HG02678 (cell line): ENCODE data around the gene CRX.
"Not testable (repeated sequence)": the region's sequence is repeated elsewhere in the genome, so short reads cannot be mapped to it uniquely, and the experiment has no call there.

ENCODE experiments used
- ATAC-seq: cut with Tn5 transposase; IDR thresholded peaks from one replicate; pipeline ENCODE4 v1.9.1; 2021; ENCODE audit warnings: mild to moderate bottlenecking, moderate library complexity; ENCODE audit not compliant: unreplicated experiment

CRX gene

DNA sequence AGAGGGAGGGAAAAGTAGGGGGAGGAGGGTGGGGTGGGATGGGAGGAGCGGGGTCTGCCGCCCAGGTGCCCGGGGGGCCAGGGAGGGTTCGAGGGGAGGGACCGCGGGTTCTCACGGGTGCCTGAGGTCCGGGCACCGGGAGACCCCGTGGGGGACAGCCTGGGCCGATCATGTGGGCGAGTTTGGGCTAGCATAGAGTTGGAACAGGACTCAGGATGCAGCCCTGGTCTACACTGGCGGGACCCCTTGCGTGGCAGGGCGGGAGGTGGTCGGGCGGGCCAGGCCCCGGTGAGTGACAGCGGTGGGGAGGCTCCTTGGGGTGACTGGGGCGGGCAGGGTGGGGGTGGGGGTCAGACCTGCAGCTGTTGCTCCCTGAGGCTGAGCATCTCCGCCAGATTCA, 18.6 kb upstream of the CRX start:
- not testable (repeated sequence) for ATAC-seq

DNA sequence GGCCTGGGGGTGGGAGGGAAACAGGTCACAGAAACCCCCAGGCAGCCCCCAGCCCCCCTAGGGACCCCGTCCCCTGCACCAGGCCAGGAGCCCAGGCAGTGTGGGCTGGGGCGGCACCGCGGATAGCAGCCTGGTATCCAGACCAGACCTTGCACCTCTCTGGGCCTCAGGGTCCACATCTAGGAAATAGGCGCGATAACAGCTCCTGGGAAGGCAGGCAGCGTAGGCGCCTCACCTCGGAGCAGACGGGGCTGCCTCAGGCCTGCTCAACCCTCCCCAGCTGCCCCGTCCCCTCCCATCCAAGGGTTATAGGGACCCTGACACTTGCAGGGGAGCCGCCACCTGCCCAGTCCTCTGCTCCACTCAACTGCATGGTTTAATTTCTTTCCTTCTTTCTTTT, 18.1 kb upstream of the CRX start:
- not testable (repeated sequence) for ATAC-seq

DNA sequence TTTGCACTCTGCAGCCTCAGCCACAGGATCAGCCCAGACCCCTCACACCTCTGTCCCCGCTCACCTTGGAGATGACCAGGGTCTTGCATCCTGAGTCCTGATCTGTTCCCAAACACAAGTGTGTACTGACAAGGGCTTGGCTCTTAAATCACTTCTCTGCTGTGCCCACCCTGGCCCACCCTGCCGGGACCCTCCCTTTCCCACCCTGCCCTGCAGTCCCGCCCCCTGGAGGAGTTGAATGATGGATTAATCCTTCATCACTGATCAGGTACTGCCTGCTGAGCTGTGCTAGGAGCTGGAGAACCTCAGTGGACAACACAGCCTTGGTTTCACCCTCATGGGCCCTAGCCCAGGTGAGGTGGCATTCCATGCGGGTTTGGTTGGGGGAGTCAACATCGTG, 17.3 kb upstream of the CRX start, which contains the start of gene TPRX1:
Gene TPRX1 (minus strand): TSS at position 101 of the 400 bp plus-strand sequence. CDS start 12 bp downstream, at position 89.
- not testable (repeated sequence) for ATAC-seq

DNA sequence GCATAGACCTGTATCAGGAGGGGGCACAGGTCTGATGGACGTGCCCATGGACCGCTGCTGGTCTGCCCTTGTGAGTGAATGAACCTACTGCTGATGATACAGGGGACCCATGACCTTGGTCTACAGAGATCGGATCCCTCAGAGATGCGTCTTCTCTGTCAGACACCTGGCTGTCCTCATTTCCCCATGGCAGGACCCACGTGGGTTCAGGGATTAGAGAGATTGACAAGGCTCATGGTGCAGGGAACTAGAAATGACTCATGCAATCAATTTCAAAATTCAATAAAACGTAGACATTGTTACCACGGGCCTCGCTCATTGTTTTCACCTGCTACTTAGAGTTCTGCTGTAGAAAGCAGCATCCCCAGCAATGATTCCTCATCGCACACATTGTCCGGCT, 16.4 kb upstream of the CRX start:
- ATAC-seq = no peak

DNA sequence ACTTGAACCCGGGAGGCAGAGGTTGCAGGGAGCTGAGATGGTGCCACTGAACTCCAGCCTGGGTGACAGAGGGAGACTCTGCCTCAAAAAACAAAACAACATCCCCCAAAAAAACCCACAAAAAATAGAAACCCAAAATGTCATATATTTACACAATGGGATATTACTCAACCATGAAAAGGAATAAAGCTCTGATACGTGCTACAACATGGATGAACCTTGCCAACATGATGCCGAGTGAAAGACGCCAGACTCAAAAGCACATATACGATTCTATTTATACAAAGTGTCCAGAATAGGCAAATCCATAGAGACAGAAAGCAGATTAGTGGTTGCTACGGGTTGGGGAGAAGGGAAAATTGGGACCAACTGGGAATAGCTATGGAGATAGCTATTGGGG, 15.3 kb upstream of the CRX start:
- ATAC-seq = no peak

DNA sequence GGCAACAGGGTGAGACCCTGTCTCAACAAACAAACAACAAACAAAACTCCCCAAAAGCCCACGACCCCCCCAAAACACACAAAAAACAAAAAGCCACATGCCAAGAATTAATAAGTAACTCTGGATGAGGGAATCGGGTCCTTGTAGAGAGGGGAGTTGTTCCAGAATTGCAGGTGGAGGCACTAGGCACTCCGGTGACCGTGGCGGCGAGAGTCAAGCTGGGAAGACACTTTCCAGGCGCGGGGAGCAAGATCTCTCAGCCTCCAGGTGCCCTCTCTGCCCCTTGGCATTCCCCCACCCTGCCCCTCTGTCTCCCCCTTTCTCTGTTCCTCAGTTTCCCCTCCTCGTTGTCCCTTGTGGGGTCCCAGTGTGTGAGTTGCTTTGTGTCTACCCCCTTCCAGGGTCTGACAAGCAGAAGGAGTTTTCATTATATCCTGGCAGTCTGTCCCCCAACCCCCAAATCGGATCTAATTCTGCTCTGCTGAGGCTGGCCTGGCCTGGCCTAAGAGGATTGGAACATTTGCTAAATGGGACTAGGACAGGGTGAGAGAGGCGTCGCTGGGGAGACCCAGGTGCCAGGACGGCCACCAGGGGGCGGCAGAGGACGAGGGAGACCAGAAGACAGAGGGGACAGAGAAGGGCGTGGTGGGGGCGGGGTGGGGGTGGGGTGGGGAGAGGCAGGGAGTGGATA, 8.3 kb upstream of the CRX start:
- ATAC-seq = no peak

DNA sequence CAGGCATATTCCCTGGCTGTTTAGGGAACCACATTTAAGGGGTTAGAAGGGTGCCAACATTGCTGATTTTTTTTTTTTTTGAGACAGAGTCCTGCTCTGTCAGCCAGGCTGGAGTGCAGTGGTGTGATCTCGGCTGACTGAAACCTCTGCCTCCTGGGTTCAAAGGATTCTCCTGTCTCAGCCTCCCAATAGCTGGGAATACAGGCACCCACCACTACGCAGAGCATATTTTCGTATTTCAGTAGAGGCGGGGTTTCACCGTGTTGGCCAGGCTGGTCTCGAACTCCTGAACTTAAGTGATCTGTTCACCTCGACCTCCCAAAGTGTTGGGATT, 7.8 kb upstream of the CRX start:
- ATAC-seq = no peak

DNA sequence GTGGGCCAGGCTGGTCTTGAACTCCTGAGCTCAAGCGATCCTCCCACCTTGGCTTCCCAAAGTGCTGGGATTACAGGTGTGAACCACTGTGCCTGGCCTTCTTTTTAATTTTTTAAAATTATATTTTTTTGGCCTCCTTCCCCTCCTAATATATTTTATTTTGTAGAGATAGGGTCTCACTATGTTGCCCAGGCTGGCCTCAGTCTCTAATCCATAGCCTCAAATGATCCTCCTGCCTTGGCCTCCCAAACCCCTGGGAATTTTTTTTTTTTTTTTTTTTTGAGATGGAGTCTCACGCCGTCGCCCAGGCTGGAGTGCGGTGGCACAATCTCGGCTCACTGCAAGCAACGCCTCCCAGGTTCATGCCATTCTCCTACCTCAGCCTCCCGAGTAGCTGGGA, 5.5 kb upstream of the CRX start:
- ATAC-seq = not testable (repeated sequence)

DNA sequence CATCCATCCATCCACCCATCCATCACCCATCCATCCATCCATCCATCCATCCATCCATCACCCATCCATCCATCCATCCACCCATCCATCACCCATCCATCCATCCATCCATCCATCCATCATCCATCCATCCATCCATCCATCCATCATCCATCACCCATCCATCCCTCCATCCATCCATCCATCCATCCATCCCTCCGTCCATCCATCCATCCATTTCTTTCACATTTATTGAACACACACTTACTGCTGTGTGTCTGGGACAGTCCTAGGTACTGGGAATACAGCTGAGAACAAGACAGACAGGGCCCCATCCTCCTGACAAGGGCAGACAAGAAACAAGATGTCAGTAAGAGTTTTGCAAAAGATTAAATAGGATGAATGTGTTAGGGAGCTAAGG, 3.5 kb upstream of the CRX start:
- not testable (repeated sequence) for ATAC-seq

DNA sequence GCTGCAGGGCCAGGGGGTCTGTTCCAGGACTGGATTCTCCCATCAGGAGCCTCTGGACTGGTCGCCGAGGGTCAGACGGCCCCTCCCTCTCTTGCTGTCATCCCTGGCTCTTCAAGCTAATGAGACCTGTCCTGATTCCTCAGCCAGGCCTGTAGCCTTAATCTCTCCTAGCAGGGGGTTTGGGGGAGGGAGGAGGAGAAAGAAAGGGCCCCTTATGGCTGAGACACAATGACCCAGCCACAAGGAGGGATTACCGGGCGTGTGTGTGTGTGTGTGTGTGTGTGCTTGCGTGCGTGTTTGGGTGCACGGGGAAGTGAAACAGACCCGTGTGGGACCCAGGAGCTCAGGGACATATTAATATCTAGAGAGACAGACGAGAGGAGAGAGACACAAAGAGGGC, 1.9 kb upstream of the CRX start:
- ATAC-seq = no peak

DNA sequence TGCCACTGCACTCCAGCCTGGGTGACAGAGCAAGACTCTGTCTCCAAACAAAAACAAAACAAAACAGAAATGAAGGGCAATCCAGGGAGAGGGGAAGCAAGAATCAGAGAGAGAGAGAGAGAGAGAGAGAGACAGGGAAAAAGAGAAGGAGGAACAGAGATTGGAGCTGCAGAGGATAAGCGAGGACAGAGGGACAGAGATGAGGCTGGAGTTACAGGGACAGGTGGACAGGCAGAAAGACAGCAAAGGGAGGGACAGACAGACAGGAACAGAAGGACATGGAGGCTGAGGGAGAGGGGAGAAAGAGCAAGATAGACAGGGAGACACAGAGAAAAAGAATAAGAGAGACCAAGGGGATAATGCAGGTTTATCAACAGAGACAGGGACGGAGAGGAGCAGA, 1.3 kb upstream of the CRX start:
- no peak for ATAC-seq

DNA sequence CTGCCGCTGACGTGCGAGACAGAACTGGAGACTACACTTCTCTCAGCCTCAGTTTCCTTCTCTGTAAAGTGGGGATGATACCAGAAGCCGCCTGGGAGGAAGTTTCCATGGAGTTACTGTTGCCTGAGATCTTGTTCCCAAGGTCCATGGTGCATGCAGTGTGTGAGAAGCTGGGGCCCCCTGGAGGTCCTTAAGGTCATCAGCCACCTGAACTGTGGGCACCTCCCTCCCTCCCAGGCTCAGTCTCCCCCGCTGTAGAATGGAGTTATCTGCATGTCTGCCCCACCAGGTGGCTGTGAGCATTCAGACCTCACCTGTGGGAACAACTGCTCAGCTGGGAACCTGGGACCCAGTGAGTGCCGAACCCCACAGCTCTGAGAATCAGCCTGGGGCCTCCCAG, 2.7 kb downstream of the CRX start:
- ATAC-seq = no peak

DNA sequence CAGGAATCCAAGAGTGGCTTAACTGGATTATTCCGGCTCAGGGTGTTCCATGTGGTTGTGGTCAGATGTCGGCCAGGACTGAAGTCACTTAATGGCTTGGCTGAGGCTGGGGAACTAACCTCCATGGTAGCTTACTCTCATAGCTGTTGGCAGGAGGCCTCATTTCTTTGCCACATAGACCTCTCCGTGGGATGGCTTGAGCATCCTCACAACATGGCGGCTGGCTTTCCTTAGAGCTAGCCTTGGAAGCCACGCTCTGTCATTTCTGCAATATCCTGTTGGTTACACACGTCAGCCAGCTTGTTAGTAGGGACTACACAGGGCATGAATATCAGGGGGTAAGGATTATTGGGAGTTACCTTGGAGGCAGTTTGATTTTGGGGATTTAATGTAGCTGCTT, 5.1 kb downstream of the CRX start:
- no peak for ATAC-seq

DNA sequence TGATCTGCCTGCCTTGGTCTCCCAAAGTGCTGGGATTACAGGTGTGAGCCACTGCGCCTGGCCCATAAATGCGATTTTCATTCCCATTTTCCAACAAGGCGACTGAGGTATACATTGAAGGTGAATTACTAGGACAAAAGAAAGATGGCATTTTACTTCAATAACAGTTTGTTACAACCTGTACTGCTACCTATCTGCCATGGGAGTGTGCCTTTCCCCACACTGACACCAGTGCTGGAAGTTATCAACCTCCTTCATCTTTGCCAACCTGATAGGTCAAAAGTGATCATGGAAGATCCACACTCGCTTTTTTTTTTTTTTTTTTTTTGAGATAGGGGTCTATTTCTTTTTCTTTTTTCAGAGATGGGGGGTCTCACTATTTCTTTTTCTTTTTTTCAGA, 11.0 kb downstream of the CRX start:
- ATAC-seq = no peak

DNA sequence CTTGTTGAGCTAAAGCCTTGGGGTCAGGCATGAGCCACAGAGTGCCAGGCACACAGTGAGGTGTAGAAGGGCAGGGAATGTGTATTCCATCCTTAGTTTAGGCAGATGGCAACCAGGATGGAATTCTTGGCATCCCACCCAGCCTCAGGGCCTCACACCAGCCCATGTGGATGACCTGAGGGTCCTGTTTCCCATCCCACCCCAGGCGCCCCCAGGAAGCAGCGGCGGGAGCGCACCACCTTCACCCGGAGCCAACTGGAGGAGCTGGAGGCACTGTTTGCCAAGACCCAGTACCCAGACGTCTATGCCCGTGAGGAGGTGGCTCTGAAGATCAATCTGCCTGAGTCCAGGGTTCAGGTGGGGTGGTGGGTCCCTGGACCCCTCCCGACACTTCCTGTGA, 14.3 kb downstream of the CRX start:
- no peak for ATAC-seq

DNA sequence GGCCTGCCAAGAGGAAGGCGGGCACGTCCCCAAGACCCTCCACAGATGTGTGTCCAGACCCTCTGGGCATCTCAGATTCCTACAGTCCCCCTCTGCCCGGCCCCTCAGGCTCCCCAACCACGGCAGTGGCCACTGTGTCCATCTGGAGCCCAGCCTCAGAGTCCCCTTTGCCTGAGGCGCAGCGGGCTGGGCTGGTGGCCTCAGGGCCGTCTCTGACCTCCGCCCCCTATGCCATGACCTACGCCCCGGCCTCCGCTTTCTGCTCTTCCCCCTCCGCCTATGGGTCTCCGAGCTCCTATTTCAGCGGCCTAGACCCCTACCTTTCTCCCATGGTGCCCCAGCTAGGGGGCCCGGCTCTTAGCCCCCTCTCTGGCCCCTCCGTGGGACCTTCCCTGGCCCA, 17.7 kb downstream of the CRX start:
- no peak for ATAC-seq

DNA sequence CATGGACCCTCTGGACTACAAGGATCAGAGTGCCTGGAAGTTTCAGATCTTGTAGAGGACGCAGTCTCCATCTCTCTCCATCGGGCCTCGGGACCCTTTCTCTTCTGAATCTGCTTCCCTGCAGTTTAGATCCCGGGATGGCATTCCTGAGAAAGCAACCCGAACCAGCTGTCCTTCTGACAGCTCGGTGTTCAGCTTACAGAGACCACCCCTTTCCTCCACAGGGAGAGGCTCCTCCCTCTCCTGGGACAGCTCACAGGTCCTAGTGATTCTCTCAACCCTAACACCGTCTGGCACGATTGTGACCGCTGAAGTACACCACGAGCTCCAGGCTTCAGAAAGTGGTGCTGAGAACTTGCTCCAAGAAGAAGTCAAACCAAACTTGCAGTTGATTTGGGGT, 18.2 kb downstream of the CRX start:
- ATAC-seq = no peak

DNA sequence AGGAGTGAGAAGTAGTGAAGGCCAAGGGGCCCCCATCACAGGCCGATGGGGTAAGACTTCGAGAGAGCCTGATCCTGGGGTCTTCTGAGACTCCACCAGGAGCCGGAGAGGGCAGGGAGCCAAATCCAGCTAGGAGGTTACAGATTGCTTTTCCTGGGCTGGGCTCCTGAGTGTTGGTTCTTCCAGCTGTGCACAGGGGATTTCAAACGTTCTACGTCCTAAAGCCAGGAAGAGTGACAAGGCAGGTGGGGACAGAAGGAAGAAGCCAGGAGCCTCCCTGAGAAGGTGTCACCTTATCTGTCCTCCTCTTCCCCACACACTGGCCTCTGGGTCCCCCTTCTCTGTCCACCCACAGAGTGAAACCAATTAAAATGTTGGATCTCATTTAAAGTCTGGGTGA, 21.2 kb downstream of the CRX start:
- no peak for ATAC-seq

DNA sequence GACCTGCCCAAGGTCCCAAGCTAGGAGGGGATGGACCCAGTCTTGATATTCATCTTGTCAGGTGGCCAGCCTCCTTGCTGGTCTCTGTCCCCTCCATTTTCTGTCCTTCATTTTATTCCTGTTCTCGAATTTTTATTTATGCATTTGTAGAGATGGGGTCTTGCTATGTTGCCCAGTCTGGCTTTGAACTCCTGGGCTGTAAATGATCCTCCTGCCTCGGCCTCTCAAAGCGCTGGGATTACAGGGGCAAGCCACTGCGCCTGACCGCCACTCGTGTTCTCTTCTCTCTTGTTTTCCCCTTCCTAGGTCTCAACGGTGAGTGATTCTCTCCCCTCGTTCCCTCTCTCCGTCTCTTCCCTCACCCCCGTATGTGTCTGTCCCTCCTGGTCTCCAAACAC, 26.7 kb downstream of the CRX start:
- no peak for ATAC-seq

DNA sequence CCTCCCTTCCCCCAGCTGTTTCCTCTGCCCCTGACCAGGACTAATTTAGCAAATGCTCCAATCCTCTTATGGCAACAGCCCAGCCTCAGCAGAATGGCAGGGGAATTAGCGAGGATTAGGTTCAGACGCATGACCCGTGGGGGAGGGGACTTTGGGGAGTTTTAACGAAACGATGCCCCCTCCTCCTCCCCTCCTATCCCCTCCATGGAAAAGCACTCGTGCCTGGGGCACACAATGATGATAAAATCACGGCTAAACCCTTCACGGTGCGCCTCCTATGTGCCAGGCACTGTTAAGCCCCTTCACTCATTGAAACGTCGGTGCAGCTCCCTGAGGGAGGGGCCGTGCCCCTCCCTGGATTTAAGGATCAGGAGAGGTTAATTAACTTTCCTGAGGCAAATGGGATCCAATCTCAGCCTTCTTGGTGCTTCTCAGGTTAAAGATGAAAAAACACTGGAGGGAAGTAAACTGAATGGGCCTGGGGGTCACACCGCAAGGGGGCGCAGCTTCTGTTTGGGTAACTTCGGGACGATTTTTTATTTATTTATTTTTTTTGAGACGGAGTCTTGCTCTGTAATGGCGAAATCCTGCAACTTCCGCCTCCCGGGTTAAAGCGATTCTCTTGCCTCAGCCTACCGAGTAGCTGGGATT, 27.2 kb downstream of the CRX start:
- ATAC-seq = no peak

DNA sequence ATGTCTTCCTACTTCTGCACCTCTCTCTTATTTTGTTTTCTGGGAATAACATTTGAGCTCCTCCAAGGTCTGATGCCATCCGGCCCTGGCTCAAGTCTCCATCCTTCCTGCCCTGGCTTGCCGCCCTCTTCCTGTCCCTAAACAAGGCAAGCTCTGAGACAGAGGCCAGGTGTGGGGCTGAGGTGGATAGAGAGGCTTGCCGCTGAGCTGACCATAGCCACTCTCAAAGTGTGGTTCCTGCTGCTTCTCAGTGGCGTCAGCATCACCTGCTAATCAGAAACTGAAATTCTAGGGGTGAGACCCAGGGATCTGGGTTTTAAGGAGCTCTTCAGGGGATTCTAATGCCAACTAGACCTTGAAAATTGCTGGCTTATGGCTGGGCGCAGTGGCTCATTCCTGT, 31.3 kb downstream of the CRX start:
- ATAC-seq = no peak

DNA sequence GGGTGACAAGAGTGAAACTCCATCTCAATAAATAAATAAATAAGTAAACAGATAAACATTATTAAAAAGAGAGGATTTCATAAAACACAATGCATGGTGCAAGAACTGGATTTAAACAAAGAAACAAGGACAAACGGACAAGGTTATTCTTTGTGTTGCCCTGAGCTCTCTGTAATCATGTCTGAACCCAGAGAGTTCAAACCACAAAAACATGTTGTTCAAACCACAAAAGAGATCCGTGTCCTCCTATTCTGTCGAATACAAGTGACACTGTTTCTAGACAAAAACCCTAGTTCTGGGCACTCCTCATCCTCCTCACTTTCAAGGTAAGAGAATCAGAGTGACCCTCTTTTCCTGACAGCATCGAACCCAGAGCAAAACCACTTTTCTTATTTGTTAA, 32.7 kb downstream of the CRX start:
- ATAC-seq = no peak

DNA sequence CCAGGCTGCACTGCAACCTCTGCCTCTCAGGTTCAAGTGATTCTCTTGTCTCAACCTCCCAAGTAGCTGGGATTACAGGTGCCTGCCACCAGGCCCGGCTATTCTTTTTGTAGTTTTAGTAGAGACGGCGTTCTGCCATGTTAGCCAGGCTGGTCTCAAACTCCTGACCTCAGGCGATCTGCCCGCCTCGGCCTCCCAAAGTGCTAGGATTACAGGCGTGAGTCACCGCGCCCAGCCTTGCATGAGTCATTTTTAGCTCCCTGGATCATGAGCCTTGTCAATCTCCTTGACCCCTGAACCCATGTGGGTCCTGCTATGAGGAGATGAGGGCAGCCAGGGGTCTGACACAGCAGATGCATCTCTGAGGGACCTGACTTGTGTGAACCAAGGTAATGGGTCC, 36.5 kb downstream of the CRX start:
- not testable (repeated sequence) for ATAC-seq
